IMR-90 (cell line): Measurements from ENCODE around the gene DGKB.

ENCODE experiments used
- FOS ChIP-seq: fragments of 150-350 bp; IDR thresholded peaks from 2 replicates; pipeline ENCODE4 v1.6.1; 2016; ENCODE audit warnings: low read depth, low read length
- MAFK ChIP-seq: IDR thresholded peaks from 2 replicates; pipeline ENCODE4 v1.6.1; 2012; ENCODE audit warnings: low read depth, low read length, improper control_type of control experiment
- NFE2L2 ChIP-seq: fragments of 150-350 bp; IDR thresholded peaks from 2 replicates; pipeline ENCODE4 v1.6.1; 2016; ENCODE audit warnings: low read depth, mild to moderate bottlenecking, low read length
- POLR2A ChIP-seq: IDR thresholded peaks from 2 replicates; pipeline ENCODE4 v1.6.1; 2012; ENCODE audit warnings: mild to moderate bottlenecking, low read depth, low read length
- RCOR1 ChIP-seq: IDR thresholded peaks from 2 replicates; pipeline ENCODE4 v1.6.1; 2012; ENCODE audit warnings: mild to moderate bottlenecking, low read length, improper control_type of control experiment; ENCODE audit not compliant: insufficient replicate concordance
- RFX5 ChIP-seq: IDR thresholded peaks from 2 replicates; pipeline ENCODE4 v1.8.0; 2012; ENCODE audit warnings: low read depth, mild to moderate bottlenecking, low read length, moderate library complexity
- SMC3 ChIP-seq: fragments of 150-350 bp; IDR thresholded peaks from 2 replicates; pipeline ENCODE4 v1.6.1; 2016; ENCODE audit warnings: low read depth, mild to moderate bottlenecking, antibody characterized with exemption, low read length, moderate library complexity
- TF ChIP-seq, protein P1 (sequence below): conservative IDR thresholded peaks from 2 replicates; pipeline ENCODE4 v1.5.1; 2012; ENCODE audit warnings: mild to moderate bottlenecking, low read depth, low read length, improper control_type of control experiment
- TF ChIP-seq, protein P2 (sequence below): fragments of 150-350 bp; IDR thresholded peaks from 2 replicates; pipeline ENCODE4 v1.6.1; 2017; ENCODE audit warnings: mild to moderate bottlenecking, antibody characterized with exemption, low read length, low read depth

- TF ChIP-seq, protein P1, sequence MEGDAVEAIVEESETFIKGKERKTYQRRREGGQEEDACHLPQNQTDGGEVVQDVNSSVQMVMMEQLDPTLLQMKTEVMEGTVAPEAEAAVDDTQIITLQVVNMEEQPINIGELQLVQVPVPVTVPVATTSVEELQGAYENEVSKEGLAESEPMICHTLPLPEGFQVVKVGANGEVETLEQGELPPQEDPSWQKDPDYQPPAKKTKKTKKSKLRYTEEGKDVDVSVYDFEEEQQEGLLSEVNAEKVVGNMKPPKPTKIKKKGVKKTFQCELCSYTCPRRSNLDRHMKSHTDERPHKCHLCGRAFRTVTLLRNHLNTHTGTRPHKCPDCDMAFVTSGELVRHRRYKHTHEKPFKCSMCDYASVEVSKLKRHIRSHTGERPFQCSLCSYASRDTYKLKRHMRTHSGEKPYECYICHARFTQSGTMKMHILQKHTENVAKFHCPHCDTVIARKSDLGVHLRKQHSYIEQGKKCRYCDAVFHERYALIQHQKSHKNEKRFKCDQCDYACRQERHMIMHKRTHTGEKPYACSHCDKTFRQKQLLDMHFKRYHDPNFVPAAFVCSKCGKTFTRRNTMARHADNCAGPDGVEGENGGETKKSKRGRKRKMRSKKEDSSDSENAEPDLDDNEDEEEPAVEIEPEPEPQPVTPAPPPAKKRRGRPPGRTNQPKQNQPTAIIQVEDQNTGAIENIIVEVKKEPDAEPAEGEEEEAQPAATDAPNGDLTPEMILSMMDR: no peak
- TF ChIP-seq POLR2A: no peak
- TF ChIP-seq RFX5: no peak
- TF ChIP-seq RCOR1: no peak
- TF ChIP-seq FOS: no peak
- no peak for TF ChIP-seq NFE2L2
- TF ChIP-seq, protein P2, sequence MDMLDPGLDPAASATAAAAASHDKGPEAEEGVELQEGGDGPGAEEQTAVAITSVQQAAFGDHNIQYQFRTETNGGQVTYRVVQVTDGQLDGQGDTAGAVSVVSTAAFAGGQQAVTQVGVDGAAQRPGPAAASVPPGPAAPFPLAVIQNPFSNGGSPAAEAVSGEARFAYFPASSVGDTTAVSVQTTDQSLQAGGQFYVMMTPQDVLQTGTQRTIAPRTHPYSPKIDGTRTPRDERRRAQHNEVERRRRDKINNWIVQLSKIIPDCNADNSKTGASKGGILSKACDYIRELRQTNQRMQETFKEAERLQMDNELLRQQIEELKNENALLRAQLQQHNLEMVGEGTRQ: no peak
- TF ChIP-seq MAFK: no peak
- TF ChIP-seq SMC3: no peak
Measured at GRCh38 chr7:14235056-14235455, 667.5 kb downstream of the DGKB start.
